Hepatocyte (in vitro differentiated cells): ENCODE results near the gene RIC8A.

Source experiments
- EZH2 ChIP-seq: fragments of 200-600 bp; sonication (generic); IDR thresholded peaks from 2 replicates; pipeline ENCODE4 v1.6.1; 2016; ENCODE audit warnings: antibody characterized with exemption, mild to moderate bottlenecking, borderline replicate concordance
- EZH2phosphoT487 ChIP-seq: fragments of 200-600 bp; sonication (generic); IDR thresholded peaks from one replicate; pipeline ENCODE4 v1.6.1; 2018; ENCODE audit warnings: antibody characterized with exemption, mild to moderate bottlenecking, low read depth, moderate library complexity; ENCODE audit not compliant: unreplicated experiment, severe bottlenecking
- TF ChIP-seq, protein P1 (sequence below): fragments of 200-600 bp; sonication (generic); IDR thresholded peaks from 2 replicates; pipeline ENCODE4 v1.5.1; 2016; ENCODE audit warnings: antibody characterized with exemption, mild to moderate bottlenecking; ENCODE audit not compliant: poor library complexity

DNA sequence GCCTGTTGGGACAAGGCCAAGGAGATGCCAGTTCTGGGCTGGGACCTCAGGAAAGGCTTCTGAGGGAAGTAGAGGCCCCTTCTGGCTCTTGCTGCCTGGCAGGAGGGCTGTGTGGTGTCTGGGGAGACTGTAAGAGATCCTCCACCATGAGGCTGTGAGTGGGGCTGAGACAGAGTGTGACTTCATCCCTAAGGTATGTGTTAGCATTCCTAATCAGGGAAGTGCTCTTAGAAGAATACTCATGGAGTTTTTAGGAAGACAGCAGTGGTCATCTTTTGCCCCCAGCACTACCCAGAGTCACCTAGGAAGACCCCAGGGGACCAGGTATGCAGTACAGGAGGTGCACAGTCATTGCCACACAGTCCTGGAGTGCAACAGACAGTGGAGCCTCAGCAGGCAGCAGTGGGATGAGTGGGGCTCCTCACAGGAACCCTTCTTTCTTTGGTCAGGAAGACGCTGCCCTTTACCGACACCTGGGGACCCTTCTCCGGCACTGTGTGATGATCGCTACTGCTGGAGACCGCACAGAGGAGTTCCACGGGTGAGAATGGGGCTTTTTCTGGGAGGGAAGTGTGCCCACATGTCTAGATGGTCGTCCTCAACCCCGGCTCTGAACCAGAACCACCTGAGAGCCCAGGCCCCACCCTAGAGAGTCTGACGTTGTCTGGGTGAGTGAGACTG lies 2.8 kb downstream of the RIC8A start:
- TF ChIP-seq, protein P1, sequence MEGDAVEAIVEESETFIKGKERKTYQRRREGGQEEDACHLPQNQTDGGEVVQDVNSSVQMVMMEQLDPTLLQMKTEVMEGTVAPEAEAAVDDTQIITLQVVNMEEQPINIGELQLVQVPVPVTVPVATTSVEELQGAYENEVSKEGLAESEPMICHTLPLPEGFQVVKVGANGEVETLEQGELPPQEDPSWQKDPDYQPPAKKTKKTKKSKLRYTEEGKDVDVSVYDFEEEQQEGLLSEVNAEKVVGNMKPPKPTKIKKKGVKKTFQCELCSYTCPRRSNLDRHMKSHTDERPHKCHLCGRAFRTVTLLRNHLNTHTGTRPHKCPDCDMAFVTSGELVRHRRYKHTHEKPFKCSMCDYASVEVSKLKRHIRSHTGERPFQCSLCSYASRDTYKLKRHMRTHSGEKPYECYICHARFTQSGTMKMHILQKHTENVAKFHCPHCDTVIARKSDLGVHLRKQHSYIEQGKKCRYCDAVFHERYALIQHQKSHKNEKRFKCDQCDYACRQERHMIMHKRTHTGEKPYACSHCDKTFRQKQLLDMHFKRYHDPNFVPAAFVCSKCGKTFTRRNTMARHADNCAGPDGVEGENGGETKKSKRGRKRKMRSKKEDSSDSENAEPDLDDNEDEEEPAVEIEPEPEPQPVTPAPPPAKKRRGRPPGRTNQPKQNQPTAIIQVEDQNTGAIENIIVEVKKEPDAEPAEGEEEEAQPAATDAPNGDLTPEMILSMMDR = no peak
- TF ChIP-seq EZH2 (no peak), EZH2phosphoT487 (no peak)
